A549 (cell line): Measurements from ENCODE around the gene GALNT15. TPM values are rescaled to one million over a fixed set of nuclear protein-coding genes. Genes with fewer than 3 reads are reported as not detected.

Source experiments
- ATAC-seq, 2 experiments: fragments of 200-7000 bp in 1 of 2; fragments of >200 bp in 1 of 2; cut with Nextera tagmentation in 1 of 2; cut with Tn5 transposase in 1 of 2; 3 replicates each; pipeline versions ENCODE4 v1.8.0 to v1.9.1; 2018 to 2020; ENCODE audit warnings: mild to moderate bottlenecking in 1 of 2, moderate library complexity in 1 of 2
- CTCF ChIA-PET: fragments of 300-600 bp; sonication (Branson Sonifier 250); formaldehyde crosslinking; extraction: SDS; loops from one replicate; lab custom pipeline; 2021; ENCODE audit warnings: antibody characterized with exemption, inconsistent platforms; lab: Yijun Ruan, JAX
- POLR2A ChIA-PET: fragments of 350-600 bp; formaldehyde crosslinking; extraction: SDS; loops from one replicate; lab custom pipeline; 2021; ENCODE audit warnings: antibody characterized with exemption, inconsistent platforms; lab: Yijun Ruan, JAX
- DNase-seq, 2 experiments: peaks; one replicate each; pipeline versions ENCODE4 v3.0.0 to v3.0.0-alpha.2; 2011 to 2016; ENCODE audit warnings: low read depth in 1 of 2, low spot score in 1 of 2
- FAIRE-seq: peaks from 2 replicates; lab custom pipeline; 2011; peaks lifted over from hg19 to GRCh38; lab: Jason Lieb, UNC
- H3K27ac ChIP-seq, 2 experiments: fragments of >200 bp; sonication (Bioruptor Twin); formaldehyde crosslinking; 3 replicates each; pipeline ENCODE4 v1.5.1; 2016 to 2017
- H3K4me1 ChIP-seq: fragments of >200 bp; sonication (Bioruptor Twin); formaldehyde crosslinking; 3 replicates; pipeline ENCODE4 v1.6.1; 2016
- H3K4me2 ChIP-seq: fragments of >200 bp; sonication (Bioruptor Twin); formaldehyde crosslinking; 3 replicates; pipeline ENCODE4 v1.6.1; 2016
- H3K4me3 ChIP-seq: fragments of >200 bp; sonication (Bioruptor Twin); formaldehyde crosslinking; 3 replicates; pipeline ENCODE4 v1.5.1; 2016
- H3K9me3 ChIP-seq: fragments of >200 bp; sonication (Bioruptor Twin); formaldehyde crosslinking; 3 replicates; pipeline ENCODE4 v1.6.1; 2016
- ATOH8 ChIP-seq: fragments of 250-450 bp; sonication (Bioruptor Pico); IDR thresholded peaks from 2 replicates; pipeline ENCODE4 v1.5.0; 2020; ENCODE audit warnings: low read depth, mild to moderate bottlenecking, moderate library complexity
- BHLHE40 ChIP-seq: IDR thresholded peaks from 2 replicates; pipeline ENCODE4 v1.6.1; 2012; ENCODE audit warnings: low read depth, low read length, inconsistent platforms
- CBX8 ChIP-seq: fragments of 200-600 bp; sonication (generic); IDR thresholded peaks from 2 replicates; pipeline ENCODE4 v1.6.1; 2016
- CHD2 ChIP-seq: fragments of 150-350 bp; IDR thresholded peaks from 2 replicates; pipeline ENCODE4 v1.6.1; 2014; ENCODE audit warnings: low read length; ENCODE audit not compliant: partially characterized antibody
- CHD4 ChIP-seq: fragments of 200-600 bp; sonication (generic); IDR thresholded peaks from 2 replicates; pipeline ENCODE4 v1.6.1; 2016; ENCODE audit warnings: antibody characterized with exemption, mild to moderate bottlenecking, borderline replicate concordance
- CTCF ChIP-seq: fragments of >200 bp; sonication (Bioruptor Twin); formaldehyde crosslinking; IDR thresholded peaks from 3 replicates; pipeline ENCODE4 v1.5.1; 2016
- EHMT2 ChIP-seq: fragments of 200-600 bp; sonication (generic); IDR thresholded peaks from 2 replicates; pipeline ENCODE4 v1.6.1; 2016; ENCODE audit warnings: antibody characterized with exemption, low read depth, mild to moderate bottlenecking, moderate library complexity
- FOSL2 ChIP-seq, 2 experiments: fragments of 450-650 bp in 1 of 2; fragments of >200 bp in 1 of 2; sonication (Bioruptor Twin) in 1 of 2; formaldehyde crosslinking; IDR thresholded peaks; 2 replicates each; pipeline versions ENCODE4 v1.5.0 to v1.6.1; 2016 to 2020; ENCODE audit warnings: mild to moderate bottlenecking in 1 of 2, moderate library complexity in 1 of 2
- FOXS1 ChIP-seq: fragments of 250-450 bp; sonication (Bioruptor Pico); IDR thresholded peaks from 2 replicates; pipeline ENCODE4 v1.5.0; 2020; ENCODE audit warnings: mild to moderate bottlenecking, moderate library complexity
- GATA3 ChIP-seq: IDR thresholded peaks from 2 replicates; pipeline ENCODE4 v1.6.1; 2012; ENCODE audit warnings: borderline replicate concordance
- HDAC2 ChIP-seq: fragments of 200-600 bp; sonication (generic); IDR thresholded peaks from 2 replicates; pipeline ENCODE4 v1.6.1; 2016
- HOXA7 ChIP-seq: fragments of 250-450 bp; sonication (Bioruptor Pico); IDR thresholded peaks from 2 replicates; pipeline ENCODE4 v1.5.0; 2020; ENCODE audit warnings: mild to moderate bottlenecking, moderate library complexity
- HOXB13 ChIP-seq: fragments of 250-450 bp; sonication (Bioruptor Pico); IDR thresholded peaks from 2 replicates; pipeline ENCODE4 v1.5.0; 2020; ENCODE audit warnings: low read depth, mild to moderate bottlenecking, moderate library complexity
- JUN ChIP-seq, 2 experiments: fragments of >200 bp; sonication (Bioruptor Twin); formaldehyde crosslinking; IDR thresholded peaks; 2 replicates in 1 of 2; 3 replicates in 1 of 2; pipeline ENCODE4 v1.6.1; 2016 to 2017
- MAZ ChIP-seq: fragments of 150-350 bp; IDR thresholded peaks from 2 replicates; pipeline ENCODE4 v1.6.1; 2014; ENCODE audit warnings: antibody characterized with exemption, low read depth, low read length, borderline replicate concordance
- PBX3 ChIP-seq: IDR thresholded peaks from 2 replicates; pipeline ENCODE4 v1.6.1; 2012
- POLR2A ChIP-seq: IDR thresholded peaks from 2 replicates; pipeline ENCODE4 v1.6.1; 2012; ENCODE audit warnings: mild to moderate bottlenecking, low read length
- RARB ChIP-seq: fragments of 250-450 bp; sonication (Bioruptor Pico); IDR thresholded peaks from 2 replicates; pipeline ENCODE4 v1.8.0; 2021; ENCODE audit warnings: mild to moderate bottlenecking, moderate library complexity
- RCOR1 ChIP-seq: fragments of 150-350 bp; IDR thresholded peaks from 2 replicates; pipeline ENCODE4 v1.6.1; 2014; ENCODE audit warnings: antibody characterized with exemption, low read length, low read depth
- REST ChIP-seq: fragments of 200-600 bp; sonication (generic); IDR thresholded peaks from 2 replicates; pipeline ENCODE4 v1.6.1; 2016; ENCODE audit warnings: antibody characterized with exemption, mild to moderate bottlenecking, moderate library complexity
- RFX5 ChIP-seq: fragments of 450-650 bp; IDR thresholded peaks from 2 replicates; pipeline ENCODE4 v1.7.1; 2014; ENCODE audit warnings: antibody characterized with exemption, mild to moderate bottlenecking, moderate library complexity
- SREBF2 ChIP-seq: fragments of 450-650 bp; IDR thresholded peaks from 2 replicates; pipeline ENCODE4 v1.6.1; 2014; ENCODE audit warnings: mild to moderate bottlenecking, moderate library complexity
- ZNF302 ChIP-seq: fragments of 250-450 bp; sonication (Bioruptor Pico); IDR thresholded peaks from 2 replicates; pipeline ENCODE4 v1.9.0; 2021; ENCODE audit warnings: inconsistent platforms, mild to moderate bottlenecking, moderate library complexity
- ZSCAN20 ChIP-seq: fragments of 250-450 bp; sonication (Bioruptor Pico); IDR thresholded peaks from 2 replicates; pipeline ENCODE4 v1.8.0; 2022; ENCODE audit warnings: mild to moderate bottlenecking, moderate library complexity
- WGBS: methylation state at CpG from one replicate; pipeline ENCODE4 v1.1.6; 2017; ENCODE audit errors: missing lambda C conversion rate; 5-methylcytosine and 5-hydroxymethylcytosine counted together
- polyA plus RNA-seq, 4 experiments: library from polyadenylated mRNA; depleted of rRNA in 3 of 4; stranded (reverse); fragments of >200 nt; fragmentation: RNase III in 1 of 4; extraction: RNeasy Plus Mini Kit Qiagen cat#74134 plus additional on column Dnase treatment in 1 of 4; gene quantifications; 2 replicates in 3 of 4; 3 replicates in 1 of 4; pipeline ENCODE4 v1.2.3, GENCODE V29; 2011 to 2017

The GALNT15 gene
- polyA plus RNA-seq, 2 of the 4 experiments (the other 2 are of a cell fraction): 0.04 TPM; not detected in 1

- no peak overlapping the region for H3K4me3 ChIP-seq
- H3K4me2 ChIP-seq: no peak overlapping the region
- H3K27ac ChIP-seq: no peak overlapping the region
- H3K4me1 ChIP-seq: 0 out of 3 replicates have a peak, but pooled peaks cover 4% of the 10 kb centered on the region
- ATAC-seq (no peak), FAIRE-seq (no peak), DNase-seq (no peak)
- WGBS: 72% methylated on average over 7 of the region's 7 CpGs
- ChIA-PET POLR2A (no interaction called here), CTCF (interaction anchor here (1.6 to 1.9 kb wide), 2 partner anchors 10 to 84 kb away, joined by 7 read pairs; no protein-coding TSS in a partner anchor)
- no peaks in the 10 kb centered on the region; the same call in 2 of the 3 replicates for H3K9me3 ChIP-seq
- TF ChIP-seq POLR2A: no peak
- no peak for TF ChIP-seq RFX5
- TF ChIP-seq CHD4: no peak
- no peak for TF ChIP-seq PBX3
- TF ChIP-seq CHD2: no peak
- no peak for TF ChIP-seq HOXB13 (CRISPR knock-in tag)
- TF ChIP-seq RARB (CRISPR knock-in tag): no peak
- no peak for TF ChIP-seq EHMT2
- no peak for TF ChIP-seq ZSCAN20 (CRISPR knock-in tag)
- no peak for TF ChIP-seq REST
These were observed 42.3 kb upstream of the GALNT15 start for GRCh38 chr3:16132190-16132589.

GRCh38 chr3:16132928-16133327 is 41.6 kb upstream of the GALNT15 start:
- Histone ChIP-seq H3K27ac (no peak overlapping the region), H3K4me2 (no peak overlapping the region), H3K4me3 (no peak overlapping the region)
- no peak for DNase-seq
- no peak for FAIRE-seq
- POLR2A ChIA-PET: no interaction called here
- 91% methylated on average over 3 of the region's 3 CpGs for WGBS
- CTCF ChIA-PET: interaction anchor here (0.7 to 1.9 kb wide), 4 partner anchors 9 to 87 kb away, joined by 3 to 7 read pairs (median 5); no protein-coding TSS in a partner anchor
- TF ChIP-seq CBX8 (no peak), HOXA7 (no peak), HDAC2 (no peak), CTCF (no peak), RCOR1 (no peak), FOXS1 (CRISPR knock-in tag) (no peak), FOSL2 (IDR thresholded peaks at IDR 0.05) (no peak), FOSL2 (CRISPR knock-in tag; IDR thresholded peaks at IDR 0.05) (no peak), BHLHE40 (no peak), ZNF302 (CRISPR knock-in tag) (no peak), GATA3 (no peak), JUN (IDR thresholded peaks at IDR 0.05) (no peak), ATOH8 (no peak), SREBF2 (no peak), MAZ (no peak)
- TF ChIP-seq, all 56 proteins: peak for 0
- Histone ChIP-seq H3K4me1 (0 out of 3 replicates have a peak, but pooled peaks cover 4% of the 10 kb centered on the region), H3K9me3 (no peaks in the 10 kb centered on the region; the same call in 2 of the 3 replicates)
- no peak for ATAC-seq
